ENCODE results near the gene CGB3.

- no peak for TF ChIP-seq CTCF (IDR thresholded peaks at IDR 0.05)
- TF ChIP-seq POLR2A (IDR thresholded peaks at IDR 0.05): no peak
- TF ChIP-seq EP300 (IDR thresholded peaks at IDR 0.05): no peak
These were observed 7.9 kb downstream of the CGB3 start for GRCh38 chr19:49016067-49016839.

Measured in tibial nerve (tissue), 4 donors.